CD14-positive monocyte (primary cell): Measurements from ENCODE around the gene THSD4. TPM values are rescaled to one million over a fixed set of nuclear protein-coding genes. Genes with fewer than 3 reads are reported as not detected.

Experiments used
- DNase-seq, 3 donors: peaks; one replicate each; pipeline ENCODE4 v3.0.0-alpha.2; 2011 to 2022
- H2AFZ ChIP-seq: 2 replicates; pipeline ENCODE4 v1.6.0; 2012; ENCODE audit warnings: mild to moderate bottlenecking, low read depth, low read length, inconsistent platforms; ENCODE audit not compliant: insufficient read depth, poor library complexity, severe bottlenecking
- H3K27ac ChIP-seq, 2 donors: 1 replicate in 1 of 2; 2 replicates in 1 of 2; pipeline ENCODE4 v1.5.1; 2012 to 2013; ENCODE audit warnings: low read length in 2 of 2, control low read depth in 1 of 2, inconsistent platforms in 1 of 2, low read depth in 1 of 2, mild to moderate bottlenecking in 1 of 2
- H3K27me3 ChIP-seq, 2 donors: one replicate each; pipeline versions ENCODE4 v1.6.0 to v1.6.1; 2011 to 2013; ENCODE audit warnings: low read length in 2 of 2; ENCODE audit not compliant: control insufficient read depth in 2 of 2, insufficient read depth in 2 of 2
- H3K36me3 ChIP-seq, 2 donors: replicated peaks in 1 of 2; 1 replicate in 1 of 2; 2 replicates in 1 of 2; pipeline versions ENCODE4 v1.5.1 to v1.6.1; 2012 to 2013; ENCODE audit warnings: low read length in 2 of 2, control low read depth in 1 of 2, inconsistent platforms in 1 of 2, mild to moderate bottlenecking in 1 of 2; ENCODE audit not compliant: insufficient read depth in 2 of 2, control insufficient read depth in 1 of 2
- H3K4me1 ChIP-seq, 2 donors: 1 replicate in 1 of 2; 2 replicates in 1 of 2; pipeline versions ENCODE4 v1.5.1 to v1.6.1; 2012 to 2013; ENCODE audit warnings: low read length in 2 of 2, control low read depth in 1 of 2, inconsistent platforms in 1 of 2, mild to moderate bottlenecking in 1 of 2, moderate library complexity in 1 of 2; ENCODE audit not compliant: insufficient read depth in 2 of 2, control insufficient read depth in 1 of 2
- H3K4me2 ChIP-seq: replicated peaks from 2 replicates; pipeline ENCODE3; 2012; ENCODE audit warnings: low read length, moderate library complexity, mild to moderate bottlenecking; ENCODE audit not compliant: poor library complexity, severe bottlenecking; ENCODE audit errors: extremely low read depth
- H3K4me3 ChIP-seq, 3 experiments: fragments of 200-600 bp in 1 of 3; sonication (generic) in 1 of 3; replicated peaks in 1 of 3; 1 replicate in 2 of 3; 2 replicates in 1 of 3; pipeline ENCODE4 v1.5.1; 2011 to 2013; ENCODE audit warnings: low read length in 3 of 3, mild to moderate bottlenecking in 3 of 3, control low read depth in 2 of 3, low read depth in 2 of 3, inconsistent platforms in 1 of 3, moderate library complexity in 1 of 3
- H3K79me2 ChIP-seq: 2 replicates; pipeline ENCODE4 v1.6.0; 2012; ENCODE audit warnings: mild to moderate bottlenecking, control low read depth, inconsistent platforms, low read length, moderate library complexity; ENCODE audit not compliant: insufficient read depth
- H3K9ac ChIP-seq: 2 replicates; pipeline ENCODE4 v1.6.0; 2017; ENCODE audit warnings: low read length, mild to moderate bottlenecking; ENCODE audit not compliant: insufficient read depth, poor library complexity, severe bottlenecking
- H3K9me3 ChIP-seq, 2 donors: replicated peaks in 1 of 2; 1 replicate in 1 of 2; 2 replicates in 1 of 2; pipeline versions ENCODE4 v1.5.1 to v1.6.1; 2012 to 2013; ENCODE audit warnings: low read length in 2 of 2, control low read depth in 1 of 2; ENCODE audit not compliant: control insufficient read depth in 1 of 2, insufficient read depth in 1 of 2
- H4K20me1 ChIP-seq: 2 replicates; pipeline ENCODE4 v1.6.0; 2012; ENCODE audit warnings: mild to moderate bottlenecking, low read length, control low read depth, moderate library complexity; ENCODE audit not compliant: insufficient read depth
- H3K27ac Mint-ChIP-seq, 7 donors: one replicate each; pipeline ENCODE4 v1.8.0; 2020; ENCODE audit warnings: mild to moderate bottlenecking in 7 of 7, mixed read lengths in 7 of 7, moderate library complexity in 6 of 7, inconsistent platforms in 2 of 7
- H3K27me3 Mint-ChIP-seq, 3 donors: one replicate each; pipeline ENCODE4 v1.8.0; 2021 to 2022; ENCODE audit warnings: low read depth in 3 of 3, mild to moderate bottlenecking in 3 of 3, mixed read lengths in 3 of 3, moderate library complexity in 3 of 3, inconsistent platforms in 1 of 3
- H3K36me3 Mint-ChIP-seq, 2 donors: one replicate each; pipeline ENCODE4 v1.8.0; 2020; ENCODE audit warnings: mixed read lengths in 2 of 2, inconsistent platforms in 1 of 2, mild to moderate bottlenecking in 1 of 2
- H3K4me1 Mint-ChIP-seq: one replicate; pipeline ENCODE4 v1.8.0; 2020; ENCODE audit warnings: mild to moderate bottlenecking, mixed read lengths
- H3K4me3 Mint-ChIP-seq, 2 donors: one replicate each; pipeline ENCODE4 v1.8.0; 2020; ENCODE audit warnings: mild to moderate bottlenecking in 2 of 2, mixed read lengths in 2 of 2, moderate library complexity in 1 of 2
- H3K9me3 Mint-ChIP-seq, 7 donors: one replicate each; pipeline ENCODE4 v1.8.0; 2020 to 2022; ENCODE audit warnings: mixed read lengths in 7 of 7, mild to moderate bottlenecking in 6 of 7, moderate library complexity in 6 of 7, inconsistent platforms in 2 of 7
- WGBS: methylation state at CpG from one replicate; pipeline ENCODE4 v1.1.5; 2013; ENCODE audit warnings: missing lambda C conversion rate; ENCODE audit not compliant: insufficient coverage; 5-methylcytosine and 5-hydroxymethylcytosine counted together
- intact Hi-C, 2 donors: fragments of 100-400 bp; cut with micrococcal nuclease; formaldehyde crosslinking; loops; one replicate each; pipeline versions ENCODE4 v1.15.0 to v1.15.1; 2023
- polyA plus RNA-seq, 3 donors: library from polyadenylated mRNA; depleted of rRNA in 1 of 3; unstranded in 2 of 3; stranded (reverse) in 1 of 3; fragments of 300-500 nt in 2 of 3; fragments of >200 nt in 1 of 3; fragmentation: Illumina TruSeq in 2 of 3; gene quantifications; 1 replicate in 2 of 3; 2 replicates in 1 of 3; pipeline ENCODE4 v1.2.3, GENCODE V29; 2012 to 2021
- TF ChIP-seq, protein P1 (sequence below): fragments of 200-600 bp; IDR thresholded peaks from one replicate; pipeline ENCODE4 v1.8.0; 2022; ENCODE audit warnings: antibody characterized with exemption, mild to moderate bottlenecking

THSD4 gene
- polyA plus RNA-seq, 3 donors, result not detected

DNA sequence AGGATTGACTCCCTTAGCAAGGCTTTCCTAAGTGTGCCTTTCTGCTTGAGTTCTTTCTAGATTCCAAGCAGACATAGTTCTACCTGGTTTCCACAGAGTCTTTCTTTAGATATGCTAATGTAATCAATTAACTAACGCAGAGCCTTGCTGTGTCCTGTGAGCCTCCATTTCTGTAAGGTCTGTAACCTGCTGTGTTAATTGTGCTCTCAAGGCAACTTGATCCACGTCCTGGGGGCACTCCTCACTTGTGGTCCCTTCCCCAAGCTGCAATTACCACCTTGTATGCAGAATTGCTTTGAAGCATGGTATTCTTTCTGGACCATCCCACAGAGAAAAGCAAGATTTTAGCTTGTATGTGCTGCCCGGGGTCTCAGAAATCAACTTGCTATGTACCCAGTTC lies 29.5 kb upstream of the THSD4 start:
- WGBS, result 51% methylated on average over 2 of the region's 3 CpGs
- no peak overlapping the region for H3K27ac ChIP-seq
- no peak overlapping the region for H3K4me3 ChIP-seq
- H3K9ac ChIP-seq, result no peak overlapping the region
- H3K79me2 ChIP-seq, result no peaks in the 10 kb centered on the region
- no peak overlapping the region for H2AFZ ChIP-seq
- H4K20me1 ChIP-seq, result no peaks in the 10 kb centered on the region
- H3K27ac Mint-ChIP-seq, result no peak overlapping the region
- H3K4me1 ChIP-seq, result no peaks in the 10 kb centered on the region
- H3K4me3 Mint-ChIP-seq, result no peak overlapping the region
- no peaks in the 10 kb centered on the region for H3K36me3 Mint-ChIP-seq
- H3K36me3 ChIP-seq, result no peaks in the 10 kb centered on the region
- peaks cover 0 to 10% (median 2%) of the 10 kb centered on the region in 7 donors for H3K9me3 Mint-ChIP-seq
- TF ChIP-seq, protein P1, sequence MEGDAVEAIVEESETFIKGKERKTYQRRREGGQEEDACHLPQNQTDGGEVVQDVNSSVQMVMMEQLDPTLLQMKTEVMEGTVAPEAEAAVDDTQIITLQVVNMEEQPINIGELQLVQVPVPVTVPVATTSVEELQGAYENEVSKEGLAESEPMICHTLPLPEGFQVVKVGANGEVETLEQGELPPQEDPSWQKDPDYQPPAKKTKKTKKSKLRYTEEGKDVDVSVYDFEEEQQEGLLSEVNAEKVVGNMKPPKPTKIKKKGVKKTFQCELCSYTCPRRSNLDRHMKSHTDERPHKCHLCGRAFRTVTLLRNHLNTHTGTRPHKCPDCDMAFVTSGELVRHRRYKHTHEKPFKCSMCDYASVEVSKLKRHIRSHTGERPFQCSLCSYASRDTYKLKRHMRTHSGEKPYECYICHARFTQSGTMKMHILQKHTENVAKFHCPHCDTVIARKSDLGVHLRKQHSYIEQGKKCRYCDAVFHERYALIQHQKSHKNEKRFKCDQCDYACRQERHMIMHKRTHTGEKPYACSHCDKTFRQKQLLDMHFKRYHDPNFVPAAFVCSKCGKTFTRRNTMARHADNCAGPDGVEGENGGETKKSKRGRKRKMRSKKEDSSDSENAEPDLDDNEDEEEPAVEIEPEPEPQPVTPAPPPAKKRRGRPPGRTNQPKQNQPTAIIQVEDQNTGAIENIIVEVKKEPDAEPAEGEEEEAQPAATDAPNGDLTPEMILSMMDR, result no peak
- peaks cover 0 to 2% of the 10 kb centered on the region in 2 donors for H3K27me3 ChIP-seq
- no peaks in the 10 kb centered on the region for H3K9me3 ChIP-seq
- intact Hi-C loops, result no loop called here
- H3K4me2 ChIP-seq, result no peak overlapping the region
- DNase-seq, result no peak
- peaks cover 0 to 13% (median 10%) of the 10 kb centered on the region in 3 donors for H3K27me3 Mint-ChIP-seq
- no peaks in the 10 kb centered on the region for H3K4me1 Mint-ChIP-seq

DNA sequence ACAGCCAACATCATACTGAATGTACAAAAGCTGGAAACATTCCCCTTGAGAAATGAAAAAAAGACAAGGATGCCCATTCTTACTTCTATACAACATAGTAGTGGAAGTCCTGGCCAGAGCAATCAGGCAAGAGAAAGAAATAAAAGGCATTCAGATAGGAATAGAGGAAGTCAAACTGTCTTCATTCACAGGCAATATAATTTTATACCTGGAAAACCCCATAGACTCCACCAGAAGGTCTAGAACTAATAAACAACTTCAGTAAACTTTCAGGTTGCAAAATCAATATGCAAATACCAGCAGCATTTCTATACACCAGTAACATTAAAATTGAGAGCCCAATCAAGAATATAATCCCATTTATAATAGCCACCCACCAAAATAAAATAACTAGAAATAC lies 27.1 kb upstream of the THSD4 start:
- Histone ChIP-seq H3K27ac (no peak overlapping the region), H4K20me1 (no peaks in the 10 kb centered on the region), H3K4me3 (no peak overlapping the region), H3K4me2 (no peak overlapping the region), H3K79me2 (no peaks in the 10 kb centered on the region), H3K9ac (no peak overlapping the region), H3K27me3 (peaks cover 0 to 2% of the 10 kb centered on the region in 2 donors), H2AFZ (no peak overlapping the region), H3K36me3 (no peaks in the 10 kb centered on the region), H3K4me1 (no peaks in the 10 kb centered on the region), H3K9me3 (no peaks in the 10 kb centered on the region)
- intact Hi-C loops, result no loop called here
- H3K9me3 Mint-ChIP-seq, result peaks cover 0 to 10% (median 2%) of the 10 kb centered on the region in 7 donors
- no peak overlapping the region for H3K4me3 Mint-ChIP-seq
- DNase-seq, result no peak
- no peak overlapping the region for H3K27ac Mint-ChIP-seq
- H3K4me1 Mint-ChIP-seq, result no peaks in the 10 kb centered on the region
- H3K36me3 Mint-ChIP-seq, result no peaks in the 10 kb centered on the region
- TF ChIP-seq, protein P1, result no peak
- H3K27me3 Mint-ChIP-seq, result peaks cover 0 to 14% (median 7%) of the 10 kb centered on the region in 3 donors
